ENCODE results near the gene IGFBP7. TPM values are rescaled to one million over a fixed set of nuclear protein-coding genes. Genes with fewer than 3 reads are reported as not detected.
"Not testable (repeated sequence)": the region's sequence is repeated elsewhere in the genome, so short reads cannot be mapped to it uniquely, and the experiment has no call there.

The IGFBP7 gene
- polyA plus RNA-seq, 2 of the 4 experiments (the other 2 are of a cell fraction): 133 to 227 TPM

DNA sequence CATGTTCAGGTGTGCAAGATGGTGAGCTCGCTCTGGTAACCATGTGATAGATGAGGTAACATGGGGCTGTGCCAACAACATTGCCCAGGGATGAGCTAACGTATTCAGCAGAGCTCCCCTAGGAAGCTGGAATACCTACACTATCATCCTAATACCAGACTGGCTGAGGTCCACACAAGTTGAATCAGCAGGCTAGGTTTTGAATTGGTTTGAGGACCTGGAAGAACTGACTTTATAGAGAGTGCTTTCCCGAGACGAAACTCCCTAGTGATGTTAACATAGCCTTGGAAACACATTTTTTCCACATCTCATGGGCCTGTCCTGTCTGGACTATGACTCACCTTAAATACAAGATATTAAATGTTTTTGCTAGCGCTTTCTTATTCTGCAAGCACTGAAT lies 56.7 kb downstream of the IGFBP7 start:
- ChIA-PET CTCF (no interaction called here), POLR2A (interaction anchor here (0.7 kb wide), 1 partner anchor 12 kb away, joined by 3 read pairs; no protein-coding TSS in a partner anchor)
- WGBS (ENCODE audit: missing lambda C conversion rate): 56% methylated on average over 5 of the region's 5 CpGs
- H3K4me2 ChIP-seq: no peak overlapping the region; the same call in 2 of the 3 replicates
- FAIRE-seq: no peak
- H3K4me1 ChIP-seq: peaks cover 27% of the 10 kb centered on the region
- no peak overlapping the region for H3K4me3 ChIP-seq
- TF ChIP-seq KDM1A (IDR thresholded peaks at IDR 0.05; ENCODE audit: low read depth) (no peak), BHLHE40 (IDR thresholded peaks at IDR 0.05; ENCODE audit: low read depth, low read length) (no peak), FOSL2 (IDR thresholded peaks at IDR 0.05) (no peak), FOSL2 (CRISPR knock-in tag; IDR thresholded peaks at IDR 0.05) (peak; percentile 53; the same call in 1 of the 2 replicates)
- no peaks in the 10 kb centered on the region for H3K9me3 ChIP-seq
- peak overlapping the region; percentile 29 to 38; a peak in 3 of 6 replicates for H3K27ac ChIP-seq
- ATAC-seq: peak; percentile 74 to 80
- peak in 1 of 2 experiments; percentile 58 for DNase-seq (ENCODE audit: low read depth in 1 of 2, low spot score in 1 of 2)

- H3K27ac ChIP-seq: peak overlapping the region in 1 of 2 experiments; percentile 56; a peak in 3 of 6 replicates
- 100% methylated on average over 2 of the region's 2 CpGs for WGBS (ENCODE audit: missing lambda C conversion rate)
- ATAC-seq: no peak
- TF ChIP-seq CEBPB (IDR thresholded peaks at IDR 0.05) (peak in 1 of 2 experiments; percentile 15; a peak in 1 of 4 replicates), CHD2 (IDR thresholded peaks at IDR 0.05; ENCODE audit: low read length, partially characterized antibody) (no peak)
- no peaks in the 10 kb centered on the region for H3K9me3 ChIP-seq
- no peak overlapping the region for H3K4me2 ChIP-seq
- peaks cover 34% of the 10 kb centered on the region for H3K4me1 ChIP-seq
- H3K4me3 ChIP-seq: no peak overlapping the region
- no peak for FAIRE-seq
- ChIA-PET POLR2A (no interaction called here), CTCF (interaction anchor here (1.1 to 1.8 kb wide), 2 partner anchors 14 to 112 kb away, joined by 3 to 8 read pairs; no protein-coding TSS in a partner anchor)
- DNase-seq (ENCODE audit: low read depth in 1 of 2, low spot score in 1 of 2): no peak
Observed at GRCh38 chr4:57051524-57051923, 58.7 kb downstream of the IGFBP7 start.

DNA sequence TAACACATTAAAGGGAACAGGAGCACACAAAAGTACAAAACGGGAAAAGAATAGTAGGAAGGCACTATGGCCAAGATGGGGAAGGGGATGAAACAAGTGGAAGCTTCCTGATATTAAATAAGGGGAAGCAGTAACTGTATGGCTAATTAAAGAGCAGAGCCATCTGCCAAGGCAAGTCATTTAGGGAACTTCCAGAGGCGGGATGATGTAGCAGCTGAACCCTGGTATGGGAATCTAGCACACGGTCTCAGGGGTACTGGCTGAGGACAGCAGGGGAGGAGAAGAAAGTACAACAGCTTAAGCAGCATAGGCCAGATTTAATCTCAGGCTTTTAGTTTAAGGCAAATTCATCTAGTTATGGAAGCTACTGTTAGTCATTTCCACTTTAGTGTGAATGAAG lies 59.1 kb downstream of the IGFBP7 start:
- Histone ChIP-seq H3K4me2 (no peak overlapping the region), H3K4me3 (no peak overlapping the region), H3K4me1 (peaks cover 37% of the 10 kb centered on the region), H3K27ac (peak overlapping the region in 1 of 2 experiments; percentile 56; a peak in 3 of 6 replicates), H3K9me3 (no peaks in the 10 kb centered on the region)
- 85% methylated on average over 3 of the region's 3 CpGs for WGBS (ENCODE audit: missing lambda C conversion rate)
- ATAC-seq: no peak
- CTCF ChIA-PET: interaction anchor here (1.1 to 1.8 kb wide), 2 partner anchors 13 to 112 kb away, joined by 3 to 8 read pairs; no protein-coding TSS in a partner anchor
- no peak for FAIRE-seq
- no peak for DNase-seq (ENCODE audit: low read depth in 1 of 2, low spot score in 1 of 2)
- POLR2A ChIA-PET: no interaction called here
- no peak for TF ChIP-seq MAX (IDR thresholded peaks at IDR 0.05)

DNA sequence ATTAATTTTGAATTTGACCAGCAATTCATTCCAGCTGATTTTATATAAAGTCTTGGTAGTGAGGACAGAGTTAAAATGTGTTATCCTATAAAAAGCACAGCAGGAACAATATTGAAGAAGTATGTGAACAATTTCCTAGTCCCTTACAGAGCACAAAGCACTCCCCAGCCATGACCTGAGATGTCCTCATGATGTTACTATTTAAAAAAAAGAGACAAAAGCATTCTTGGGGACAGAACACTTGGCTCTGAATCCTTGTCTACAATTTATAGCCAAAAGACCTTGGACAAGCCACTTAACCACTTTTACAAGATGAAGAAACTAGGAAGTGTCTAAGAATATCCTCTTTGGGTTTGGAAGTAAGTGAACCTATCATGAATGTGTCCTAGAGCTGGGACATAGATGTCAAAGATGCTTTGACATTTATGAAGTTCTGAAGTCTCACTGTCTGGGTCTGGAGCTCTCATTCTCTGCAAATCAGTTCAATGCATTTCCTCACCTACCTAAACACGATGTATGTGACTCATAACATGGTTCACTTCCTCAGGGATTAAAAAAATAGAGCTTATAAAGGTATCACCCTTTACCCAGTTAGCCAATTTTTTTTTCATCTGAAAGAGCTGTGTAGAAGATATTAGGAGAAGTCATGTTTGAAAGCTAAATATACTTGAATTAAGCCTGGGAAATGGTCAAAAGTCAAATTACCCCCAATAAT lies 61.4 kb downstream of the IGFBP7 start:
- no peaks in the 10 kb centered on the region for H3K9me3 ChIP-seq
- DNase-seq (ENCODE audit: low read depth in 1 of 2, low spot score in 1 of 2): no peak
- CTCF ChIA-PET: interaction anchor here (1.5 to 4.9 kb wide), 2 partner anchors 11 to 115 kb away, joined by 4 to 23 read pairs; no protein-coding TSS in a partner anchor
- peaks cover 51% of the 10 kb centered on the region for H3K4me1 ChIP-seq
- 18% methylated on average over 1 of the region's 1 CpG for WGBS (ENCODE audit: missing lambda C conversion rate)
- H3K4me3 ChIP-seq: no peak overlapping the region
- 0 out of 3 replicates have a peak overlapping the region, but pooled peaks have one; percentile 7 for H3K4me2 ChIP-seq
- no peak for FAIRE-seq
- no peak for ATAC-seq
- H3K27ac ChIP-seq: peak overlapping the region in 1 of 2 experiments; percentile 27; a peak in 1 of 6 replicates
- no peak for TF ChIP-seq CHD2 (IDR thresholded peaks at IDR 0.05; ENCODE audit: low read length, partially characterized antibody)
- TF ChIP-seq MAFK (IDR thresholded peaks at IDR 0.05; ENCODE audit: partially characterized antibody): no peak
- TF ChIP-seq SMC3 (IDR thresholded peaks at IDR 0.05): no peak
- no peak for TF ChIP-seq REST (IDR thresholded peaks at IDR 0.05)
- TF ChIP-seq, protein P1, sequence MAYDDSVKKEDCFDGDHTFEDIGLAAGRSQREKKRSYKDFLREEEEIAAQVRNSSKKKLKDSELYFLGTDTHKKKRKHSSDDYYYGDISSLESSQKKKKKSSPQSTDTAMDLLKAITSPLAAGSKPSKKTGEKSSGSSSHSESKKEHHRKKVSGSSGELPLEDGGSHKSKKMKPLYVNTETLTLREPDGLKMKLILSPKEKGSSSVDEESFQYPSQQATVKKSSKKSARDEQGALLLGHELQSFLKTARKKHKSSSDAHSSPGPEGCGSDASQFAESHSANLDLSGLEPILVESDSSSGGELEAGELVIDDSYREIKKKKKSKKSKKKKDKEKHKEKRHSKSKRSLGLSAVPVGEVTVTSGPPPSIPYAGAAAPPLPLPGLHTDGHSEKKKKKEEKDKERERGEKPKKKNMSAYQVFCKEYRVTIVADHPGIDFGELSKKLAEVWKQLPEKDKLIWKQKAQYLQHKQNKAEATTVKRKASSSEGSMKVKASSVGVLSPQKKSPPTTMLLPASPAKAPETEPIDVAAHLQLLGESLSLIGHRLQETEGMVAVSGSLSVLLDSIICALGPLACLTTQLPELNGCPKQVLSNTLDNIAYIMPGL (CRISPR knock-in tag; IDR thresholded peaks at IDR 0.05; ENCODE audit: borderline replicate concordance): no peak
- no peak for TF ChIP-seq MAZ (IDR thresholded peaks at IDR 0.05; ENCODE audit: borderline replicate concordance, low read depth, low read length)
- no peak for TF ChIP-seq ESRRA (IDR thresholded peaks at IDR 0.05; ENCODE audit: borderline replicate concordance, low read length)
- TF ChIP-seq HES2 (IDR thresholded peaks at IDR 0.05): no peak
- no peak for TF ChIP-seq HEYL (CRISPR knock-in tag; IDR thresholded peaks at IDR 0.05)
- no peak for TF ChIP-seq MYC (IDR thresholded peaks at IDR 0.05; ENCODE audit: borderline replicate concordance, low read length)
- POLR2A ChIA-PET: no interaction called here

DNA sequence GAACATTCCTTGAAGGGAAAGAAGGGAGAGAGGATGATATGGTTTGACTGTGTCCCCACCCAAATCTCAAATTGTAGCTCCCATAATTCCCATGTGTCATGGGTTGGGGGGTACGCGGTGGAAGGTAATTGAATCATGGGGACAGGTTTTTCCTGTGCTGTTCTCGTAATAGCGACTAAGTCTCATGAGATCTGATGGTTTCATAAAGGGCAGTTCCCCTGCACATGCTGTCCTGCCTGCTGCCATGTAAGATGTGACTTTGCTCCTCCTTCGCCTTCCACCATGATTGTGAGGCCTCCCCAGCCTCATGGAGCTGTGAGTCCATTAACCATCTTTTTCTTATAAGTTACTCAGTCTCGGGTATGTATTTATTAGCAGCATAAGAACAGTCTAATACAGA lies 63.1 kb downstream of the IGFBP7 start:
- H3K4me2 ChIP-seq; DNase-seq (ENCODE audit: low read depth in 1 of 2, low spot score in 1 of 2); POLR2A ChIA-PET; FAIRE-seq; H3K9me3 ChIP-seq; ATAC-seq; H3K4me3 ChIP-seq: not testable (repeated sequence)
- H3K27ac ChIP-seq: peak overlapping the region in 1 of 2 experiments; percentile 13; a peak in 1 of 6 replicates
- 96% methylated on average over 6 of the region's 6 CpGs for WGBS (ENCODE audit: missing lambda C conversion rate)
- CTCF ChIA-PET: interaction anchor here (0.9 to 4.9 kb wide), 2 partner anchors 9 to 379 kb away, joined by 3 to 23 read pairs; no protein-coding TSS in a partner anchor
- H3K4me1 ChIP-seq: peaks cover 55% of the 10 kb centered on the region
